EH (cell line): Measurements from ENCODE around the gene CENPA.
"Not testable (repeated sequence)": the region's sequence is repeated elsewhere in the genome, so short reads cannot be mapped to it uniquely, and the experiment has no call there.

Experiments
- DNase-seq: peaks from one replicate; pipeline ENCODE4 v3.0.0-alpha.2; 2015; ENCODE audit warnings: low read depth

The CENPA gene

GRCh38 chr2:26760991-26761390, 24.9 kb upstream of the CENPA start:
- DNase-seq: not testable (repeated sequence)

- DNase-seq: no peak
Observed at GRCh38 chr2:26763019-26763418, 22.8 kb upstream of the CENPA start.

GRCh38 chr2:26764078-26764887, 21.6 kb upstream of the CENPA start, which contains the start of gene SLC35F6:
TSS of gene SLC35F6 (plus strand) at chr2:26764284. CDS start at chr2:26764350, 66 bp downstream.
- peak; percentile 83 for DNase-seq

GRCh38 chr2:26764906-26765305, 20.9 kb upstream of the CENPA start:
- no peak for DNase-seq

- DNase-seq: no peak
Observed at GRCh38 chr2:26765475-26766200, 20.2 kb upstream of the CENPA start.

GRCh38 chr2:26767129-26767528, 18.7 kb upstream of the CENPA start:
- no peak for DNase-seq

- DNase-seq: no peak
Observed at GRCh38 chr2:26767894-26768487, 17.9 kb upstream of the CENPA start.

GRCh38 chr2:26768759-26769088, 17.1 kb upstream of the CENPA start:
- no peak for DNase-seq

GRCh38 chr2:26769089-26769761, 16.6 kb upstream of the CENPA start:
- DNase-seq: peak; percentile 73

GRCh38 chr2:26770986-26771586, 14.8 kb upstream of the CENPA start:
- DNase-seq: peak; percentile 94

GRCh38 chr2:26772064-26773001, 13.5 kb upstream of the CENPA start:
- peak; percentile 63 for DNase-seq

GRCh38 chr2:26776195-26776800, 9.6 kb upstream of the CENPA start:
- DNase-seq: no peak

GRCh38 chr2:26778098-26778497, 7.8 kb upstream of the CENPA start:
- no peak for DNase-seq

GRCh38 chr2:26778507-26778906, 7.3 kb upstream of the CENPA start:
- no peak for DNase-seq

GRCh38 chr2:26780203-26780760, 5.6 kb upstream of the CENPA start:
- no peak for DNase-seq

- DNase-seq: no peak
Observed at GRCh38 chr2:26782876-26783704, 2.8 kb upstream of the CENPA start.

- DNase-seq: no peak
Observed at GRCh38 chr2:26784570-26785234, 1.2 kb upstream of the CENPA start.

- peak; percentile 45 for DNase-seq
Observed at GRCh38 chr2:26786207-26787028, 562 bp downstream of the CENPA start.
